ENCODE data around the gene TSC2.
"Not testable (repeated sequence)": the region's sequence is repeated elsewhere in the genome, so short reads cannot be mapped to it uniquely, and the experiment has no call there.

The TSC2 gene

GRCh38 chr16:2121853-2122252 is 74.1 kb downstream of the TSC2 start:
- TF ChIP-seq CTCF (IDR thresholded peaks at IDR 0.05; ENCODE audit: control insufficient read depth, extremely low read depth, insufficient read depth), result no peak
- H3K4me3 ChIP-seq (ENCODE audit: low read depth, low read length), result no peak overlapping the region

GRCh38 chr16:2122429-2122828 is 74.6 kb downstream of the TSC2 start:
- DNase-seq (ENCODE audit: low read depth), result no peak
- H3K4me3 ChIP-seq (ENCODE audit: low read depth, low read length), result 0 out of 2 replicates have a peak overlapping the region, but pooled peaks have one; percentile 4
- TF ChIP-seq CTCF (IDR thresholded peaks at IDR 0.05; ENCODE audit: control insufficient read depth, extremely low read depth, insufficient read depth), result no peak

More at GRCh38 chr16:2121853-2122252, 74.1 kb downstream of the TSC2 start:
- no peak for DNase-seq (ENCODE audit: low read depth)

GRCh38 chr16:2122934-2123683 is 75.3 kb downstream of the TSC2 start:
- H3K4me3 ChIP-seq (ENCODE audit: low read depth, low read length); DNase-seq (ENCODE audit: low read depth): not testable (repeated sequence)

GRCh38 chr16:2123706-2124376 is 76.1 kb downstream of the TSC2 start:
- not testable (repeated sequence) for H3K4me3 ChIP-seq (ENCODE audit: low read depth, low read length); DNase-seq (ENCODE audit: low read depth)

- H3K4me3 ChIP-seq (ENCODE audit: low read depth, low read length), result peak overlapping the region; percentile 41
- not testable (repeated sequence) for DNase-seq (ENCODE audit: low read depth)
Measured at GRCh38 chr16:2124377-2124693, 76.5 kb downstream of the TSC2 start.

- peak overlapping the region; percentile 41 for H3K4me3 ChIP-seq (ENCODE audit: low read depth, low read length)
- peak; percentile 61 for DNase-seq (ENCODE audit: low read depth)
Measured at GRCh38 chr16:2124694-2125444, 77.1 kb downstream of the TSC2 start.

- H3K4me3 ChIP-seq (ENCODE audit: low read depth, low read length), result peak overlapping the region; percentile 29
- not testable (repeated sequence) for DNase-seq (ENCODE audit: low read depth)
Measured at GRCh38 chr16:2125609-2126008, 77.8 kb downstream of the TSC2 start.

GRCh38 chr16:2126161-2126743 is 78.5 kb downstream of the TSC2 start:
- DNase-seq (ENCODE audit: low read depth); H3K4me3 ChIP-seq (ENCODE audit: low read depth, low read length): not testable (repeated sequence)

GRCh38 chr16:2126928-2127556 is 79.3 kb downstream of the TSC2 start:
- peak overlapping the region; percentile 25; the same call in 1 of the 2 replicates for H3K4me3 ChIP-seq (ENCODE audit: low read depth, low read length)

GRCh38 chr16:2127630-2128280 is 80.0 kb downstream of the TSC2 start:
- H3K4me3 ChIP-seq (ENCODE audit: low read depth, low read length), result peak overlapping the region; percentile 25; the same call in 1 of the 2 replicates
- not testable (repeated sequence) for DNase-seq (ENCODE audit: low read depth)

More at GRCh38 chr16:2126928-2127556, 79.3 kb downstream of the TSC2 start:
- not testable (repeated sequence) for DNase-seq (ENCODE audit: low read depth)

- H3K4me3 ChIP-seq (ENCODE audit: low read depth, low read length); DNase-seq (ENCODE audit: low read depth): not testable (repeated sequence)
Measured at GRCh38 chr16:2129251-2129650, 81.5 kb downstream of the TSC2 start.

GRCh38 chr16:2129890-2130447 is 82.2 kb downstream of the TSC2 start:
- H3K4me3 ChIP-seq (ENCODE audit: low read depth, low read length); DNase-seq (ENCODE audit: low read depth): not testable (repeated sequence)

GRCh38 chr16:2133797-2134196 is 86.0 kb downstream of the TSC2 start:
- H3K4me3 ChIP-seq (ENCODE audit: low read depth, low read length), result peak overlapping the region; percentile 35
- DNase-seq (ENCODE audit: low read depth), result not testable (repeated sequence)

- peak overlapping the region; percentile 57 for H3K4me3 ChIP-seq (ENCODE audit: low read depth, low read length)
- DNase-seq (ENCODE audit: low read depth), result not testable (repeated sequence)
Measured at GRCh38 chr16:2135071-2135470, 87.3 kb downstream of the TSC2 start.
